Endothelial cell (in vitro differentiated cells): Measurements from ENCODE around the gene CCDC51. TPM values are rescaled to one million over a fixed set of nuclear protein-coding genes. Genes with fewer than 3 reads are reported as not detected.

Source experiments
- DNase-seq: peaks from one replicate; pipeline ENCODE4 v3.0.0; 2021; ENCODE audit warnings: low spot score
- H3K27ac Mint-ChIP-seq: one replicate; pipeline ENCODE4 v1.8.0; 2021; ENCODE audit warnings: mixed read lengths, inconsistent platforms; ENCODE audit not compliant: unreplicated experiment
- H3K27me3 Mint-ChIP-seq: one replicate; pipeline ENCODE4 v1.8.0; 2021; ENCODE audit warnings: mild to moderate bottlenecking, moderate library complexity, mixed read lengths, inconsistent platforms; ENCODE audit not compliant: unreplicated experiment
- H3K36me3 Mint-ChIP-seq: one replicate; pipeline ENCODE4 v1.8.0; 2021; ENCODE audit warnings: mild to moderate bottlenecking, low read depth, mixed read lengths, inconsistent platforms; ENCODE audit not compliant: unreplicated experiment
- H3K4me1 Mint-ChIP-seq: one replicate; pipeline ENCODE4 v1.8.0; 2021; ENCODE audit warnings: mild to moderate bottlenecking, mixed read lengths, inconsistent platforms; ENCODE audit not compliant: unreplicated experiment
- H3K4me3 Mint-ChIP-seq: one replicate; pipeline ENCODE4 v1.8.0; 2021; ENCODE audit warnings: mild to moderate bottlenecking, mixed read lengths, inconsistent platforms; ENCODE audit not compliant: unreplicated experiment
- H3K9me3 Mint-ChIP-seq: one replicate; pipeline ENCODE4 v1.8.0; 2021; ENCODE audit warnings: mixed read lengths, inconsistent platforms; ENCODE audit not compliant: unreplicated experiment
- total RNA-seq: library from RNA; stranded (reverse); fragmentation: NEBNext Ultra II Directional; extraction: Animal tissue kit (Norgen Biotek cat#: 25700); gene quantifications from one replicate; pipeline ENCODE4 v1.2.1, GENCODE V29; 2021; ENCODE audit not compliant: unreplicated experiment
- TF ChIP-seq, protein P1 (sequence below): fragments of 200-600 bp; sonication (generic); IDR thresholded peaks from one replicate; pipeline ENCODE4 v1.5.0; 2021; ENCODE audit warnings: antibody characterized with exemption; ENCODE audit not compliant: unreplicated experiment

Gene CCDC51
- total RNA-seq, 1 donor from 2014 or later = 11.8 TPM

DNA sequence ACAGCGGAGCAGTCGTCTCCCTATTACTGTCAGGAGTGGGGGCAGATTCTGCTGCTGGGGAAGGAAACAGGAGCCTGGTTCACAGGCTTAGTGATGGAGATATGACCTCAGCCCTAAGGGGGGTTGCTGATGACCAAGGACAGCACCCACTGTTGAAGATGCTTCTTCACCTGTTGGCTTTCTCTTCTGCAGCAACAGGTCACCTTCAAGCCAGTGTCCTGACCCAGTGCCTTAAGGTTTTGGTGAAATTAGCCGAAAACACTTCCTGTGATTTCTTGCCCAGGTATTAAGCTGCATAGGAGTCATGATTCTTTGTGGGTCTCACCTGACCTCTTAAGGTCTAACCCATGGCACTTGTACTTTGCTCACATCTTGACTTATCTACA, 20.6 kb upstream of the CCDC51 start:
- Mint-ChIP-seq H3K27me3 (peaks cover 10% of the 10 kb centered on the region), H3K4me3 (no peak overlapping the region), H3K27ac (no peak overlapping the region), H3K36me3 (peaks cover 12% of the 10 kb centered on the region), H3K9me3 (no peaks in the 10 kb centered on the region), H3K4me1 (peaks cover 5% of the 10 kb centered on the region)
- no peak for DNase-seq
- TF ChIP-seq, protein P1, sequence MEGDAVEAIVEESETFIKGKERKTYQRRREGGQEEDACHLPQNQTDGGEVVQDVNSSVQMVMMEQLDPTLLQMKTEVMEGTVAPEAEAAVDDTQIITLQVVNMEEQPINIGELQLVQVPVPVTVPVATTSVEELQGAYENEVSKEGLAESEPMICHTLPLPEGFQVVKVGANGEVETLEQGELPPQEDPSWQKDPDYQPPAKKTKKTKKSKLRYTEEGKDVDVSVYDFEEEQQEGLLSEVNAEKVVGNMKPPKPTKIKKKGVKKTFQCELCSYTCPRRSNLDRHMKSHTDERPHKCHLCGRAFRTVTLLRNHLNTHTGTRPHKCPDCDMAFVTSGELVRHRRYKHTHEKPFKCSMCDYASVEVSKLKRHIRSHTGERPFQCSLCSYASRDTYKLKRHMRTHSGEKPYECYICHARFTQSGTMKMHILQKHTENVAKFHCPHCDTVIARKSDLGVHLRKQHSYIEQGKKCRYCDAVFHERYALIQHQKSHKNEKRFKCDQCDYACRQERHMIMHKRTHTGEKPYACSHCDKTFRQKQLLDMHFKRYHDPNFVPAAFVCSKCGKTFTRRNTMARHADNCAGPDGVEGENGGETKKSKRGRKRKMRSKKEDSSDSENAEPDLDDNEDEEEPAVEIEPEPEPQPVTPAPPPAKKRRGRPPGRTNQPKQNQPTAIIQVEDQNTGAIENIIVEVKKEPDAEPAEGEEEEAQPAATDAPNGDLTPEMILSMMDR = no peak

- peaks cover 12% of the 10 kb centered on the region for H3K36me3 Mint-ChIP-seq
- H3K4me3 Mint-ChIP-seq = no peak overlapping the region
- no peaks in the 10 kb centered on the region for H3K4me1 Mint-ChIP-seq
- DNase-seq = no peak
- TF ChIP-seq, protein P1 = no peak
- H3K27me3 Mint-ChIP-seq = peaks cover 5% of the 10 kb centered on the region
- H3K9me3 Mint-ChIP-seq = no peaks in the 10 kb centered on the region
- H3K27ac Mint-ChIP-seq = no peak overlapping the region
Observed at GRCh38 chr3:48459773-48460516, 20.0 kb upstream of the CCDC51 start.

DNA sequence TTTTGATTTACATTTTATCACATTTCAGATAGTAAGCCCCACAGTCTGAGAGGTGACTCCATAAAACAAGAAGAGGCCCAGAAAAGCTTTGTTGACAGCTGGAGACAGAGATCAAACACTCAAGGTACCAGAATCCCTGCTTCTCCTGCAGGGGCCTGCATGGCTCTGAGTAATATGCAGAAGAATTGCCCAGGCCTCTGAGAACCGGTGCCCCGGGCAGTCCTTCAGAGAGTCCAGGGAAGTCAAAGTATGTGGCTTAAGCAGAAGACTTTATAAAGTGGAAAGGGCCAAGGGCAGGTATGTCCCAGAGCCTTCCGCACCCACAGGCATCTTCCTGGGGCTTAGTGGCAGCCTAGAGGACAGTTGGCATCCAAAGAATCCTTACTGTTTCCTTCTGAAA, 19.4 kb upstream of the CCDC51 start:
- Mint-ChIP-seq H3K4me1 (no peaks in the 10 kb centered on the region), H3K27ac (no peak overlapping the region), H3K27me3 (peaks cover 4% of the 10 kb centered on the region), H3K9me3 (no peaks in the 10 kb centered on the region), H3K36me3 (peaks cover 14% of the 10 kb centered on the region), H3K4me3 (no peak overlapping the region)
- DNase-seq = no peak
- TF ChIP-seq, protein P1 = no peak

DNA sequence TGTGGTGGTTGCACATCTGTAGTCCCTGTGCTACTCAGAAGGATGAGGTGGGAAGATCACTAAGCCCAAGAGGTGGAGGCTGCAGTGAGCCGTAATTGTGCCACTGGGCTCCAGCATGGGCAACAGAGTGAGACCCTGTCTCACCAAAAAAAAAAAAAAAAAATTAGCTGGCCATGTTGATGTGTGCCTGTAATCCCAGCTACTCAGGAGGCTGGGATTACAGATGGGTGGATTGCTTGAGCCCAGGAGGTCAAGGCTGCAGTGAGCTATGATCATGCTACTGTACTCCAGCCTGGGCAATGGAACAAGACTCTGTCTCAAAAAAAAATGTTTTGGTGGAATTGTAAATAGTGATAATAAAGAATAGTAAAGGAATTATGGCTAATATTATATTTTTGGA, 16.5 kb upstream of the CCDC51 start:
- DNase-seq = no peak
- H3K9me3 Mint-ChIP-seq = no peaks in the 10 kb centered on the region
- no peak overlapping the region for H3K27ac Mint-ChIP-seq
- H3K4me1 Mint-ChIP-seq = no peaks in the 10 kb centered on the region
- TF ChIP-seq, protein P1 = no peak
- H3K4me3 Mint-ChIP-seq = no peak overlapping the region
- no peaks in the 10 kb centered on the region for H3K27me3 Mint-ChIP-seq
- peaks cover 20% of the 10 kb centered on the region for H3K36me3 Mint-ChIP-seq

DNA sequence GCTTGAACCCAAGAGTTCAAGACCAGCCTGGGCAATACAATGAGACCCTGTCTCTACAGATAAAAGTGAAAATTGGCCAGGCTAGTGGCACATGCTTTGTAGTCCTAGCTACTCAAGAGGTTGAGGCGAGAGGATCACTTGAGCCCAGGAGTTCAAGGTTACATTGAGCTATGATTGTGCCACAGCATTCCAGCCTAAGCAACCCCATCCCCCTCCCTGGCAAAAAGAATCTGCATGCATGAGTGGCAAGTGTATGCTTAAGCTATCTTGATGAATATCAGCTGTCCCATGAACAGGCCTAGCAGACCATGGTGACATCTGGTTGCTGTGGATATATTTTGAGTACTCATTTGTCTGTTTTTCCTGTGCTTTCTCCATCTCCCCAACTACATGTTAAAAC, 11.4 kb upstream of the CCDC51 start:
- Mint-ChIP-seq H3K9me3 (no peaks in the 10 kb centered on the region), H3K27me3 (peaks cover 3% of the 10 kb centered on the region), H3K27ac (no peak overlapping the region), H3K36me3 (peaks cover 11% of the 10 kb centered on the region), H3K4me3 (no peak overlapping the region), H3K4me1 (peaks cover 12% of the 10 kb centered on the region)
- TF ChIP-seq, protein P1 = no peak
- DNase-seq = no peak
